ENCODE data around the gene CCDC80.

The CCDC80 gene

DNA sequence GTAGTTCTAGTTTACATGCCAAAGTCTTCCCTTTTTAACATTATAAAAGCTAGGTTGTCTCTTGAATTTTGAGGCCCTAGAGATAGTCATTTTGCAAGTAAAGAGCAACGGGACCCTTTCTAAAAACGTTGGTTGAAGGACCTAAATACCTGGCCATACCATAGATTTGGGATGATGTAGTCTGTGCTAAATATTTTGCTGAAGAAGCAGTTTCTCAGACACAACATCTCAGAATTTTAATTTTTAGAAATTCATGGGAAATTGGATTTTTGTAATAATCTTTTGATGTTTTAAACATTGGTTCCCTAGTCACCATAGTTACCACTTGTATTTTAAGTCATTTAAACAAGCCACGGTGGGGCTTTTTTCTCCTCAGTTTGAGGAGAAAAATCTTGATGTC lies 57.8 kb downstream of the CCDC80 start:
- no peak for DNase-seq (ENCODE audit: low read depth)
- no peak for TF ChIP-seq POLR2A (IDR thresholded peaks at IDR 0.05; ENCODE audit: extremely low read depth, insufficient read length)
- TF ChIP-seq, protein P1, sequence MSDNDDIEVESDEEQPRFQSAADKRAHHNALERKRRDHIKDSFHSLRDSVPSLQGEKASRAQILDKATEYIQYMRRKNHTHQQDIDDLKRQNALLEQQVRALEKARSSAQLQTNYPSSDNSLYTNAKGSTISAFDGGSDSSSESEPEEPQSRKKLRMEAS (IDR thresholded peaks at IDR 0.05; ENCODE audit: low read depth, low read length) = no peak
- no peak overlapping the region for H3K4me3 ChIP-seq (ENCODE audit: low read depth, low read length)

DNA sequence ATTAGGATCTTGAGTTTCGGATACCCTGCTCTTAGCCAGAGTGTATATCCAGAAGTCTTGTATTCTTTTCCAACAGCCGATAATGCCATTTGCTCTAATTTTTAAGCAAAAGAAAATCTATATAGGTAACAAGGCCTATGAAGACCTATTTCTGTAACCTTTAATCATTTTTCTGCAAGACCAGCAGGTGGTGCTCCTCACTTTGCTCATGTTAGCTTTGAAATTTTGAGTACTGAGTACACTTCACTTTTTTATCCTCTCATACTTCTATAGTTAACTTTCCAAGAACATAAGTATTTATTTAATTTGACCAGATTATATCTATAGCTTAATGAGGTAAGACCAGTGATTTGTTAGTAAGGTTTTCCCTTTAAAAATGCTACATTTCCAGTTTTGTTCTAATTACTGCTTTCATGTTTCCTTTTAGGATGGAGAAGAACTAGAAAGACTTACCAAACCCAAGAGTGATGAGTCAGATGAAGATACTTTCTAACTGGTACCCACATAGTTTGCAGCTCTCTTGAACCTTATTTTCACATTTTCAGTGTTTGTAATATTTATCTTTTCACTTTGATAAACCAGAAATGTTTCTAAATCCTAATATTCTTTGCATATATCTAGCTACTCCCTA lies 58.6 kb downstream of the CCDC80 start:
- peak; percentile 63 for DNase-seq (ENCODE audit: low read depth)
- H3K4me3 ChIP-seq (ENCODE audit: low read depth, low read length) = no peak overlapping the region
- TF ChIP-seq, protein P2, sequence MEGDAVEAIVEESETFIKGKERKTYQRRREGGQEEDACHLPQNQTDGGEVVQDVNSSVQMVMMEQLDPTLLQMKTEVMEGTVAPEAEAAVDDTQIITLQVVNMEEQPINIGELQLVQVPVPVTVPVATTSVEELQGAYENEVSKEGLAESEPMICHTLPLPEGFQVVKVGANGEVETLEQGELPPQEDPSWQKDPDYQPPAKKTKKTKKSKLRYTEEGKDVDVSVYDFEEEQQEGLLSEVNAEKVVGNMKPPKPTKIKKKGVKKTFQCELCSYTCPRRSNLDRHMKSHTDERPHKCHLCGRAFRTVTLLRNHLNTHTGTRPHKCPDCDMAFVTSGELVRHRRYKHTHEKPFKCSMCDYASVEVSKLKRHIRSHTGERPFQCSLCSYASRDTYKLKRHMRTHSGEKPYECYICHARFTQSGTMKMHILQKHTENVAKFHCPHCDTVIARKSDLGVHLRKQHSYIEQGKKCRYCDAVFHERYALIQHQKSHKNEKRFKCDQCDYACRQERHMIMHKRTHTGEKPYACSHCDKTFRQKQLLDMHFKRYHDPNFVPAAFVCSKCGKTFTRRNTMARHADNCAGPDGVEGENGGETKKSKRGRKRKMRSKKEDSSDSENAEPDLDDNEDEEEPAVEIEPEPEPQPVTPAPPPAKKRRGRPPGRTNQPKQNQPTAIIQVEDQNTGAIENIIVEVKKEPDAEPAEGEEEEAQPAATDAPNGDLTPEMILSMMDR (IDR thresholded peaks at IDR 0.05; ENCODE audit: low read depth, low read length) = peak; percentile 41
- no peak for TF ChIP-seq MYC (IDR thresholded peaks at IDR 0.05; ENCODE audit: low read depth, low read length)

DNA sequence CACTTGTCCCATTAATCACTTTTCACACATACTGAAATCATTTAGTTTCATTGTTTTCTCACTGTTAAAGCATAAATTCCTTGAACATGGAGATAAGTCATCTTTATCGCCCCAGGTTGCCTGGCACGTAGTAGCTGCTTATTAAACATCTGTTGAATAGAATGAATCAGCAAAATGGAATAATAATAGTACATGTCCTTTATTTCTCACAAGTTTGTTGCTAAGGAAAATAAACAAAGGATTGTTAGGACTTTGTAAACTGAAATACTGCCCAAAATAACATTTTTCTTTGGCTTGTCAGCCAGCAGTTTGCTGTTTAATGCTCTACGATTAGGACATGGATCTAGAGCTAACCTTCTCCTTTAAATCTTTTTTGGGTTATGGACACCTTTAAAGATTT lies 61.2 kb downstream of the CCDC80 start:
- TF ChIP-seq, protein P1 (IDR thresholded peaks at IDR 0.05; ENCODE audit: low read depth, low read length) = no peak
- TF ChIP-seq MYC (IDR thresholded peaks at IDR 0.05; ENCODE audit: low read depth, low read length) = no peak
- TF ChIP-seq POLR2A (IDR thresholded peaks at IDR 0.05; ENCODE audit: extremely low read depth, insufficient read length) = no peak
- TF ChIP-seq, protein P2 (IDR thresholded peaks at IDR 0.05; ENCODE audit: low read depth, low read length) = no peak
- DNase-seq (ENCODE audit: low read depth) = no peak
- no peak overlapping the region for H3K4me3 ChIP-seq (ENCODE audit: low read depth, low read length)

DNA sequence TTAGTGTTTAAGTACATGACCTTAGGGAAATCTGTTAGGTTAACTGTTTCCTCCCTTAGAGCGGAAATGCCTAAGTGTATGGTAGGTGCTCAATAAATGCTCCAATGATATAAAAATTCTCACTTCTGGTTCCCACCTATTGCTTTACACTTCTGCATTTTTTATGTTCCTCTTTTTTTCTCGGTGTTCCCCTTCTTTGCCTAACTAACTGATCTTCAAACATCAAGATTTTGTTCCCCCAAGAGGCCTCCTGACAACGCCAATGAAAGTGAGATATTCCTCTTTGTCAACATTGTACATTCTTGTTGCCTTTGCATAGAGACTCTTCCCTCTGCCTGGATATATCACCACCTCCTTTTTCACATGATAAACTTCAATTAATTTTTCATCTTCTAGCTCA lies 61.7 kb downstream of the CCDC80 start:
- TF ChIP-seq MYC (IDR thresholded peaks at IDR 0.05; ENCODE audit: low read depth, low read length) (no peak), POLR2A (IDR thresholded peaks at IDR 0.05; ENCODE audit: extremely low read depth, insufficient read length) (no peak)
- TF ChIP-seq, protein P2 (IDR thresholded peaks at IDR 0.05; ENCODE audit: low read depth, low read length) = no peak
- TF ChIP-seq, protein P1 (IDR thresholded peaks at IDR 0.05; ENCODE audit: low read depth, low read length) = no peak
- H3K4me3 ChIP-seq (ENCODE audit: low read depth, low read length) = no peak overlapping the region
- peak; percentile 59 for DNase-seq (ENCODE audit: low read depth)

DNA sequence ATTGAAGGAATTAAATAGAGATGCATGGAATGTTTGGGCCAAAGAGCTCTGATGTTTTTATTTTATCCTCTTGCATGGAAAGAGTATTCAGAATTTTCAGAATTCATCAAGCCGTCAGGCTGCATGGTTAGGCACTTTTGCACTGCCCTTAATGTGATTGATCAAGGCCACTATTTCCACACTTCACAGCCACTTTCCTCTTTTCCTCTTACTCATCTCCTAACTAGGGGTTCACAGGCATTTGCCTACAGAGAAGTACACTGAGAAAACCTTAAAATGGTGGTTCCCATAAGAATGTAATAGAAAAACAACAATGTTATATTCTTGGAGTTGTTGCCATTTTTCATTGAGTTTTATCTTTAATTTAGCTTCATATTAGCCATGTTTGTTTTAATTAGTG lies 68.2 kb downstream of the CCDC80 start:
- TF ChIP-seq POLR2A (IDR thresholded peaks at IDR 0.05; ENCODE audit: extremely low read depth, insufficient read length) = no peak
- DNase-seq (ENCODE audit: low read depth) = no peak
- H3K4me3 ChIP-seq (ENCODE audit: low read depth, low read length) = no peak overlapping the region

DNA sequence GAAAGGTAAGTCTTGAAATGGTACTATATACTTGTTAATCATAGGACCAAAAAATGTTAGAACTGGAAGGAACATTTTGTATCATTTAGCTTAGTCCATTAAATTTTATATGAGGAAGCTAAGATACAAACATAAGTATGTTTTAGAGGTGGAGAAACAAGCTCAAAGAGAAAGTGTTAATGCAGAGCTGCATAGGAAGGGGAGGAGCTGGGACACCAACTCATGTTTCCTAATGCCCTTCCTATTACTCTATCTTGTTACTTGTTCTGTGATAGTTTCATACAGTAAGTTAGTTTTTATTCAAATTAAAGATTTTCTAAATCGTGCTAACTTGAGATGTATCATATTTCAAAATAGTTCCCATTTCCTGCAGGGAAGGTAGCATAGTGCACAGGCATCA lies 71.7 kb downstream of the CCDC80 start:
- H3K4me3 ChIP-seq (ENCODE audit: low read depth, low read length) = no peak overlapping the region
- TF ChIP-seq MYC (IDR thresholded peaks at IDR 0.05; ENCODE audit: low read depth, low read length) = no peak
- TF ChIP-seq, protein P1 (IDR thresholded peaks at IDR 0.05; ENCODE audit: low read depth, low read length) = no peak
- TF ChIP-seq POLR2A (IDR thresholded peaks at IDR 0.05; ENCODE audit: extremely low read depth, insufficient read length) = no peak
- TF ChIP-seq, protein P2 (IDR thresholded peaks at IDR 0.05; ENCODE audit: low read depth, low read length) = no peak
- no peak for DNase-seq (ENCODE audit: low read depth)

DNA sequence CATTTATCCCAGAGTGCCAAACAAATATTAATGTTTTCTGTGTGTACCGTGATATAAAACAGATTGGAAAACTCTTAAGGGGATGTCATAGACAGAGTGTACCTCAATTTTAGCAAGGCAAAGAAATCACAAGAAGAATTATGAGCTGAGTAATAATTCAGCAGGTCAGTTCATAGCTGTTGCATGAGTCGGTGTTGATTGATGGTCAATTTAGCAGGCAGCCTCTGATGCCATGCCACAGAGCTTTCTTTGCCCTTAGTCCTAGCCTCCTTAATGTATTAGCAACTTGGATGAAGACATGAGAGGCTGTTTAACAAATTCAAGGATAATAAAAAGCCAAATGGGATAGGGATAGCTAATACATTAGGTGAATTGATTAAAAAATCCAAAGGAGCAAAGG lies 72.3 kb downstream of the CCDC80 start:
- DNase-seq (ENCODE audit: low read depth) = no peak
- H3K4me3 ChIP-seq (ENCODE audit: low read depth, low read length) = no peak overlapping the region
- TF ChIP-seq, protein P2 (IDR thresholded peaks at IDR 0.05; ENCODE audit: low read depth, low read length) = no peak
- TF ChIP-seq, protein P1 (IDR thresholded peaks at IDR 0.05; ENCODE audit: low read depth, low read length) = no peak
- no peak for TF ChIP-seq MYC (IDR thresholded peaks at IDR 0.05; ENCODE audit: low read depth, low read length)
- TF ChIP-seq POLR2A (IDR thresholded peaks at IDR 0.05; ENCODE audit: extremely low read depth, insufficient read length) = no peak

Data from NB4 (cell line).